HFFc6 (cell line): ENCODE measurements around the gene CDC25B. TPM values are rescaled to one million over a fixed set of nuclear protein-coding genes. Genes with fewer than 3 reads are reported as not detected.
A peak's percentile ranks its signal among the peaks of the same experiment; 100 is the strongest.

ENCODE experiments used
- DNase-seq: peaks from one replicate; pipeline ENCODE4 v3.0.0-alpha.2; 2018
- H3K27ac Mint-ChIP-seq: 2 replicates; pipeline ENCODE4 v1.8.0; 2020; ENCODE audit warnings: mild to moderate bottlenecking, mixed read lengths
- H3K27me3 Mint-ChIP-seq: 2 replicates; pipeline ENCODE4 v1.8.0; 2021; ENCODE audit warnings: mild to moderate bottlenecking, moderate library complexity, mixed read lengths; ENCODE audit not compliant: insufficient read depth
- H3K36me3 Mint-ChIP-seq: 2 replicates; pipeline ENCODE4 v1.8.0; 2021; ENCODE audit warnings: low read depth, mixed read lengths
- H3K4me1 Mint-ChIP-seq: 2 replicates; pipeline ENCODE4 v1.8.0; 2020; ENCODE audit warnings: low read depth, mixed read lengths
- H3K4me3 Mint-ChIP-seq: 2 replicates; pipeline ENCODE4 v1.8.0; 2020; ENCODE audit warnings: mild to moderate bottlenecking, moderate library complexity, mixed read lengths
- H3K9me3 Mint-ChIP-seq: 2 replicates; pipeline ENCODE4 v1.8.0; 2020; ENCODE audit warnings: mild to moderate bottlenecking, mixed read lengths
- long read RNA-seq: library from polyadenylated mRNA; unstranded; transcript quantifications from one replicate; pipeline ENCODE4 v2.0.0, GENCODE V29; 2019
- total RNA-seq, 6 experiments: library from RNA; stranded (reverse); fragmentation: NEBNext Ultra II Directional; extraction: Animal tissue kit (Norgen Biotek cat#: 25700); gene quantifications; 2 replicates in 1 of 6; 3 replicates in 5 of 6; pipeline ENCODE4 v1.2.3, GENCODE V29; 2021
- TF ChIP-seq, protein P1 (sequence below): fragments of 200-600 bp; sonication (generic); IDR thresholded peaks from 2 replicates; pipeline ENCODE4 v1.5.0; 2021; ENCODE audit warnings: antibody characterized with exemption, mild to moderate bottlenecking

The CDC25B gene
- total RNA-seq: 10 to 100 TPM; 44.9 to 92.6 (median 84.5) TPM
- long read RNA-seq, partial matches to known transcripts: 10 of 21 reads
- long read RNA-seq, other reads (novel, unspliced or antisense): 2 of 21 reads

DNA sequence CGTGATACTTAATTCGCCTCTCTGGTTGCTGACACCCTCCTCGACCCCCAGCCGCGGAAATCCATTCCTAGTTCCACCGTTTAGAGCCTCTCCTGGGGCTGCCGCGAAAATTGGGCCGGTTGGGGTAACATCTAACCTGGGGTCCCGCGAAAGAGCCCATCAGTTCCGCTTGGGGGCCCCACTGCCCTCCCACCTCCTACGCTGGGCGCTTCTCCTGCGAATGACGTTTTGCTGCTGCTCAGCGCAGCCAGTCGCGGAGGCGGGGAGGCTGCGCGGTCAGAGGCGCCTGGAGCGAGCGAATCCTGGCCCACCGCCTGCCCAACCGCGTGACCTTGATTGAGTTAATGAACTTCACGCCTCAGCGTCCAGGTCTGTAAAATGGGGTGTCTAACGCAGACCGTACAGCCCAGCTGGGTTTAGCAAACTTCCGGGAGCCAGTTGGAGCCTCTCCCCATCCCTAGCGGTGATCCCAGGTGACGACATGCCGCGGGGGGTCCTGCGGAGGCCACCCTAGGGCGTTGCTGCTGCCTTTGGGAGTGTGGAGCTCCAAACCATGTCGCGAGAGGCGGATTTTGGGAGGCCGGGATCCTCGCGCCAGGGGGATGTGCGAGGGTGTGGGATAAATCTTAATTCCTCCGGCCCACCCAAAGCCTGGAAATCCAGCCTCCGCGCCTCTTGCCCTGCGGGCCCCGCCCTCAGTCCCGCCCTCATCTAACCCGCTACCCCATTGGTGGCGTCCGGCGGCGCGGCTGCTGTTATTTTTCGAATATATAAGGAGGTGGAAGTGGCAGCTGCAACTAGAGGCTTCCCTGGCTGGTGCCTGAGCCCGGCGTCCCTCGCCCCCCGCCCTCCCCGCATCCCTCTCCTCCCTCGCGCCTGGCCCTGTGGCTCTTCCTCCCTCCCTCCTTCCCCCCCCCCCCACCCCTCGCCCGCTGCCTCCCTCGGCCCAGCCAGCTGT lies at the start of gene CDC25B:
CDC25B (plus strand) TSS at position 800 of the 958 bp plus-strand sequence. CDS start 222 bp downstream, outside the sequence.
- Mint-ChIP-seq H3K9me3 (no peaks in the 10 kb centered on the region), H3K27me3 (peaks cover 4% of the 10 kb centered on the region), H3K4me1 (peaks cover 42% of the 10 kb centered on the region), H3K4me3 (peak within 1 kb of the TSS; percentile 93), H3K36me3 (peaks cover 21% of the 10 kb centered on the region), H3K27ac (peak within 1 kb of the TSS; percentile 97)
- DNase-seq: peak; percentile 91
- TF ChIP-seq, protein P1, sequence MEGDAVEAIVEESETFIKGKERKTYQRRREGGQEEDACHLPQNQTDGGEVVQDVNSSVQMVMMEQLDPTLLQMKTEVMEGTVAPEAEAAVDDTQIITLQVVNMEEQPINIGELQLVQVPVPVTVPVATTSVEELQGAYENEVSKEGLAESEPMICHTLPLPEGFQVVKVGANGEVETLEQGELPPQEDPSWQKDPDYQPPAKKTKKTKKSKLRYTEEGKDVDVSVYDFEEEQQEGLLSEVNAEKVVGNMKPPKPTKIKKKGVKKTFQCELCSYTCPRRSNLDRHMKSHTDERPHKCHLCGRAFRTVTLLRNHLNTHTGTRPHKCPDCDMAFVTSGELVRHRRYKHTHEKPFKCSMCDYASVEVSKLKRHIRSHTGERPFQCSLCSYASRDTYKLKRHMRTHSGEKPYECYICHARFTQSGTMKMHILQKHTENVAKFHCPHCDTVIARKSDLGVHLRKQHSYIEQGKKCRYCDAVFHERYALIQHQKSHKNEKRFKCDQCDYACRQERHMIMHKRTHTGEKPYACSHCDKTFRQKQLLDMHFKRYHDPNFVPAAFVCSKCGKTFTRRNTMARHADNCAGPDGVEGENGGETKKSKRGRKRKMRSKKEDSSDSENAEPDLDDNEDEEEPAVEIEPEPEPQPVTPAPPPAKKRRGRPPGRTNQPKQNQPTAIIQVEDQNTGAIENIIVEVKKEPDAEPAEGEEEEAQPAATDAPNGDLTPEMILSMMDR: peak; percentile 74

DNA sequence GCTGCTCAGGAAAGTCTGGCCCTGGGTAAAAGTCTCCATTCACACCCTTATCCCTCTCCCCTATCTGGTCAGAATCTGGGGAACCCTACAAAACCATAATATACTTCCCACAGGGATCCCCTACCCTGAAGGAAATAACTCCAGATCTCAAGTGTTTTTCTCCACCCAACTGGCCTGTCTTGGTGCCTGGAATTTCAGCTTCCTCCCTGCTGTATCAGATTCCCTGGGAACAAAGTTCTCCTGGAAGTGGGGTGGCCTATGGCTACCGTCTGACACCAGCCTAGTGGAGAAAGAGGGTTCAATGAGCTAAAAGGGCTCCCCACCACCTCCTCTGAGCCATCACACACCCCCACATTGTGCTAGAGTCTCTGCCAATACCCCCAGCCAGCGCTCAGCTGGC lies 48.6 kb upstream of the CDC25B start:
- Mint-ChIP-seq H3K27me3 (peaks cover 6% of the 10 kb centered on the region), H3K27ac (no peak overlapping the region), H3K4me1 (no peaks in the 10 kb centered on the region), H3K4me3 (no peak overlapping the region), H3K36me3 (peaks cover 9% of the 10 kb centered on the region), H3K9me3 (no peaks in the 10 kb centered on the region)
- TF ChIP-seq, protein P1: no peak
- no peak for DNase-seq

DNA sequence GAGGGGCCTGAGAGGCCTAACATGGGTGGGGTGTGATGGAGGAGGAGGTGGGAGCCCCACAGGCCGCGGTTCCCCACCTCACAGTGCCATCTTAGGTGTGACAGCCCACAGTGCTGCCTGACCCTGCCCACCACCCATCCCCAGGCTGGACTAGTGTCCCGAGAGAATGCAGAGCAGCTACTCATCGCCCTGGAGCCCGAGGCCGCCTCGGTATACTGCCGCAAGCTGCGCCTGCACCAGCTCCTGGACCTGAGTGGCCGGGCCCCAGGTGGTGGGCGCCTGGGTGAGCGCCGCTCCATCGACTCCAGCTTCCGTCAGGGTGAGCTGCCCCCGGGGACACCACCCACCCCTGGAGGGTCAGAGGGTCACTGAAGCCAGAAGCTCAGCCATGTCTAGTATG lies 48.0 kb upstream of the CDC25B start:
- H3K4me3 Mint-ChIP-seq: no peak overlapping the region
- H3K4me1 Mint-ChIP-seq: no peaks in the 10 kb centered on the region
- H3K27me3 Mint-ChIP-seq: peaks cover 6% of the 10 kb centered on the region
- DNase-seq: no peak
- no peaks in the 10 kb centered on the region for H3K9me3 Mint-ChIP-seq
- TF ChIP-seq, protein P1: no peak
- H3K36me3 Mint-ChIP-seq: peaks cover 10% of the 10 kb centered on the region
- no peak overlapping the region for H3K27ac Mint-ChIP-seq

DNA sequence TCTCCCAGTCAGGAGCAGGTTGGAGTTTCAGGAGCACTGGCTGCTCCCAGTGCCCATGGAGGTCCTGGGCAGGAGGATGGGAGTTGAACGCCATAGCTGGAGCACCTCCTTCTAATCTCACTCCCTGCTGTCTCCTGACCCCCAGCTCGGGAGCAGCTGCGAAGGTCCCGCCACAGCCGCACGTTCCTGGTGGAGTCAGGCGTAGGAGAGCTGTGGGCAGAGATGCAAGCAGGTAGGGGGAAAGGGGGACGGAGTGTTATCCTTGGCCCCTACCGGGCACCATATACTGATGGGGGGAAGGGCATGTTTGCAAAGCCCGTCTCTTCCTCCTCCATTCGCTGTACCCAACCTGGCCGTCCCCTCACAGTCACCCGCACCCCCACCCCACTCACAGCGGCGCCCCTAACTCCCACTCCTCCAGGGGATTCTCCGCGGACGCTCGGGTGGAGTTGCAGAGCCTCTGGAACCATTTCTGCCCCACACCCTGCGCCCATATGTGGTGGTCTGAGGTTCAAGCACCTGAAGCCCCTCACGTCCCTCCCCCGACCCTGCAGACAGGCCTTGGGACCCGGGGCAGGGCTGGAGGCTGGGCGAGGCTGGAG lies 46.9 kb upstream of the CDC25B start:
- Mint-ChIP-seq H3K36me3 (peaks cover 10% of the 10 kb centered on the region), H3K27ac (no peak overlapping the region), H3K9me3 (no peaks in the 10 kb centered on the region), H3K4me3 (no peak overlapping the region), H3K4me1 (no peaks in the 10 kb centered on the region), H3K27me3 (peaks cover 6% of the 10 kb centered on the region)
- DNase-seq: no peak
- TF ChIP-seq, protein P1: no peak

DNA sequence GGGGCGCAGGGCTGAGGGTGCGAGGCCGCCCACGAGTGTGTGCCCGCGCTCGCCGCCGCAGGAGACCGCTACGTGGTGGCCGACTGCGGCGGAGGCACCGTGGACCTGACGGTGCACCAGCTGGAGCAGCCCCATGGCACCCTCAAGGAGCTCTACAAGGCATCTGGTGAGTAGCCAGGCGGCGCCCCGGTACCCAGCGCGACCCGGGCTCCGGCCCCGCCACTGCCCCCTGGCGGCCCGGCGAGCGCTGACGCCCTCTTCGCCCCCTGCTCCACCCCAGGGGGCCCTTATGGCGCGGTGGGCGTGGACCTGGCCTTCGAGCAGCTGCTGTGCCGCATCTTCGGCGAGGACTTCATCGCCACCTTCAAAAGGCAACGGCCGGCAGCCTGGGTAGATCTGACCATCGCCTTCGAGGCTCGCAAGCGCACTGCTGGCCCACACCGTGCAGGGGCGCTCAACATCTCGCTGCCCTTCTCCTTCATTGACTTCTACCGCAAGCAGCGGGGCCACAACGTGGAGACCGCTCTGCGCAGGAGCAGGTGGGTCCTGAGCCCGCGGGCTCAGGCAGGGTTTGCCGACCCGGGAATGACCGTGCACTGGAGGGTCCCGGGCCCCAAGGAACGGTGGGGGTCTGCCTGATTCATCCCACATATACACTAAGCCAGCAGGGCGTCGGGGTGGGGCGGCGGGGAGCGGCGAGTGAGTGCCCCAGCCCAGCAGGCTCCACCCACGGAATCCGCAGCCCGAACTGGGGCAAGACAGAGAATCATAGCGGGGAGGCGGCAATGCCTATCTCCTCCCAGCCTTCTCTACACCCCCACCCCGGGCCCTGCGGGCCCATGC lies 46.2 kb upstream of the CDC25B start:
- TF ChIP-seq, protein P1: peak; percentile 78
- Mint-ChIP-seq H3K9me3 (no peaks in the 10 kb centered on the region), H3K27ac (no peak overlapping the region), H3K36me3 (peaks cover 10% of the 10 kb centered on the region), H3K4me3 (no peak overlapping the region), H3K4me1 (no peaks in the 10 kb centered on the region), H3K27me3 (peaks cover 6% of the 10 kb centered on the region)
- no peak for DNase-seq
